Measurements from ENCODE around the gene CAP2. TPM values are rescaled to one million over a fixed set of nuclear protein-coding genes. Genes with fewer than 3 reads are reported as not detected.

The CAP2 gene
- total and polyA plus RNA-seq, 2 experiments from 2014 or later = 6.7 to 9.1 TPM

DNA sequence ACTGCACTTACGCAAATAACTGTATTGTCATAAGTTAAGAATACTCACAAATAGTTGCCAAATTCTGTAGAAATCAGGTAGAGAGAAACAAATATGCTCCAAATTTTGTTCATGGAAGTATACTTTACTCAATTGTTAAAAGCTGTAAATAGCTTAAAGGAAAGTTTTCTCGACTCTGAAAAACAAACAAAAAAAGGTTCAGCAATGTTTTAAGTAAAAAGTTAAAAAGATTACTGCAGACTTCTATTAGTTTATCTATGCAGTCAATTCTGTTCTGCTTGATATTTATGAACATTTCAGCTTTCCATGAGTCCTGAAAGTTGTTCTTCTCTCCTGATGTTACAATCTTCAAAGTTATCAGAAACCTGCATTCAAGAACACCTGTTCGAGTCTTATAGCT, 169.2 kb downstream of the CAP2 start:
- ATAC-seq (no peak), DNase-seq (ENCODE audit: low spot score) (no peak)
- Histone ChIP-seq H3K27ac (ENCODE audit: low read depth) (no peak overlapping the region), H3K4me1 (ENCODE audit: insufficient read depth) (no peaks in the 10 kb centered on the region), H3K4me3 (no peak overlapping the region), H3K4me2 (no peak overlapping the region), H3F3A (replicated peaks; ENCODE audit: low read depth) (no peaks in the 10 kb centered on the region), H3K36me3 (ENCODE audit: insufficient read depth) (peaks cover 28% of the 10 kb centered on the region), H3K9me2 (ENCODE audit: insufficient read depth) (0 out of 2 replicates have a peak, but pooled peaks cover 5% of the 10 kb centered on the region), H4K20me1 (replicated peaks; ENCODE audit: insufficient read depth) (no peaks in the 10 kb centered on the region), H3K79me2 (replicated peaks; ENCODE audit: insufficient read depth) (no peaks in the 10 kb centered on the region), H3K27me3 (ENCODE audit: insufficient read depth) (no peaks in the 10 kb centered on the region), H2AFZ (no peak overlapping the region)
- TF ChIP-seq ZNF462 (CRISPR knock-in tag; IDR thresholded peaks at IDR 0.05) (no peak), POLR2AphosphoS5 (IDR thresholded peaks at IDR 0.05; ENCODE audit: low read depth) (no peak), REST (IDR thresholded peaks at IDR 0.05; ENCODE audit: unreplicated experiment) (no peak), ZNF331 (CRISPR knock-in tag; IDR thresholded peaks at IDR 0.05; ENCODE audit: low read depth) (no peak), STAT1 (IDR thresholded peaks at IDR 0.05; ENCODE audit: unreplicated experiment) (no peak), NANOG (IDR thresholded peaks at IDR 0.05; ENCODE audit: borderline replicate concordance) (no peak), JUNB (IDR thresholded peaks at IDR 0.05; ENCODE audit: unreplicated experiment) (no peak), EZH2phosphoT487 (IDR thresholded peaks at IDR 0.05; ENCODE audit: unreplicated experiment) (no peak), EZH2 (IDR thresholded peaks at IDR 0.05; ENCODE audit: low read depth, unreplicated experiment) (no peak)
- TF ChIP-seq, protein P1, sequence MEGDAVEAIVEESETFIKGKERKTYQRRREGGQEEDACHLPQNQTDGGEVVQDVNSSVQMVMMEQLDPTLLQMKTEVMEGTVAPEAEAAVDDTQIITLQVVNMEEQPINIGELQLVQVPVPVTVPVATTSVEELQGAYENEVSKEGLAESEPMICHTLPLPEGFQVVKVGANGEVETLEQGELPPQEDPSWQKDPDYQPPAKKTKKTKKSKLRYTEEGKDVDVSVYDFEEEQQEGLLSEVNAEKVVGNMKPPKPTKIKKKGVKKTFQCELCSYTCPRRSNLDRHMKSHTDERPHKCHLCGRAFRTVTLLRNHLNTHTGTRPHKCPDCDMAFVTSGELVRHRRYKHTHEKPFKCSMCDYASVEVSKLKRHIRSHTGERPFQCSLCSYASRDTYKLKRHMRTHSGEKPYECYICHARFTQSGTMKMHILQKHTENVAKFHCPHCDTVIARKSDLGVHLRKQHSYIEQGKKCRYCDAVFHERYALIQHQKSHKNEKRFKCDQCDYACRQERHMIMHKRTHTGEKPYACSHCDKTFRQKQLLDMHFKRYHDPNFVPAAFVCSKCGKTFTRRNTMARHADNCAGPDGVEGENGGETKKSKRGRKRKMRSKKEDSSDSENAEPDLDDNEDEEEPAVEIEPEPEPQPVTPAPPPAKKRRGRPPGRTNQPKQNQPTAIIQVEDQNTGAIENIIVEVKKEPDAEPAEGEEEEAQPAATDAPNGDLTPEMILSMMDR (conservative IDR thresholded peaks at IDR 0.05; ENCODE audit: low read depth in 2 of 2) = no peak
- H3K27me3 Mint-ChIP-seq (ENCODE audit: insufficient read depth, low read depth, poor library complexity) = peaks cover 2% of the 10 kb centered on the region
- peaks cover 73% of the 10 kb centered on the region for H3K9me3 Mint-ChIP-seq
- H3K36me3 Mint-ChIP-seq (ENCODE audit: low read depth) = peaks cover 44% of the 10 kb centered on the region
- no peaks in the 10 kb centered on the region for H3K4me1 Mint-ChIP-seq
- no peak overlapping the region for H3K27ac Mint-ChIP-seq
- no peak overlapping the region for H3K4me3 Mint-ChIP-seq

All from GM23338 (cell line).